Stimulated activated naive CD4-positive, alpha-beta T cell (primary cell): ENCODE measurements around the gene TAF11L2.
"Not testable (repeated sequence)": the region's sequence is repeated elsewhere in the genome, so short reads cannot be mapped to it uniquely, and the experiment has no call there.

Experiments
- DNase-seq, 6 experiments: peaks; one replicate each; lab custom pipeline; 2025; lab: John Stamatoyannopoulos, UW

TAF11L2 gene

DNA sequence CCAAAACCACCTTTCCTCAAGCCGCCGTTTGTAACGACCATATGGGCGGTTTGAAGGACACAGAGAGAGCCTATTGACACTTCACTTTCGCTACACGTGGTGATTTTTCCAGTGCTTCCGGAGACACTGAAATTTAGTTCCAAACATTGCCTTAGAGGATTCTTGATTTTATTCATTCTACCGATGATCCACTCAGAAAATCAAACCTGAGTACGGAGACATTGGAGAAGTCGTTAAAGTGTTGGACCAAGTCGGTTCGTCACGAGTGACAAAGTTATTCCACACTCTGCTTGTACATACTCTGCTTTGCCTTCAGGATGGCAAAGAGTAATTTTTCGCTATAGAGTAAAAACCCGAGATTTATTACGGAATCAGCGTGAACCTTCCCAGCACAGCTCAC lies 28.5 kb downstream of the TAF11L2 start:
- not testable (repeated sequence) for DNase-seq

DNA sequence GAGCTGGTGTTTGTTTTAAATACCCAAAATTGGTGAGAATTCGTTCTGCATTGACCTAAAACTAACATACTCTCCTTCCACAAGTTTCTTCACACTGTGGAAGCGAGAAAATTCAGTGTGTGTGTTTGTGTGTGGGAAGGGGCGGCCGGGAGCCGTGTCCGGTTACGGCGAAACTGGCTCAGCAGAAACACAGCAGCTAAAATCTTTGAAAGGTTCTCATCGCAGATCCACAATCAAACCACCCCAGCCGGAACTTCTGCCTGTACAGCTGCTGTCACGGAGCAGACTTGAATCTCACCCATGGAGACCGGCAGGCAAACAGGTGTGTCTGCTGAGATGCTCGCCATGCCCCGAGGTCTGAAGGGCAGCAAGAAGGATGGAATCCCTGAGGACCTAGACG lies 30.3 kb downstream of the TAF11L2 start, which contains the start of gene TAF11L6:
Gene TAF11L6, plus strand, starts transcription at position 301 of the 400 bp plus-strand sequence.
- not testable (repeated sequence) for DNase-seq
